ENCODE data around the gene CTBP2. TPM values are rescaled to one million over a fixed set of nuclear protein-coding genes. Genes with fewer than 3 reads are reported as not detected.

Gene CTBP2
- total RNA-seq, 1 experiment from 2014 or later: 125 TPM

- no peaks in the 10 kb centered on the region for H3K27me3 ChIP-seq (ENCODE audit: control insufficient read depth, insufficient read depth, low read length)
- POLR2A ChIA-PET: no interaction called here
- CTCF ChIA-PET: interaction anchor here (0.7 kb wide), 1 partner anchor 181 kb away, joined by 3 read pairs; no protein-coding TSS in a partner anchor
- DNase-seq (ENCODE audit: low read depth, low spot score): no peak
- H3K36me3 ChIP-seq (ENCODE audit: control insufficient read depth, insufficient read depth, low read length): no peaks in the 10 kb centered on the region
- no peak overlapping the region for H3K4me3 ChIP-seq (ENCODE audit: low read depth in 2 of 2, low read length in 2 of 2)
- BruUV-seq (replicated peaks): no TSS peak
- no peak overlapping the region for H3K27ac ChIP-seq (ENCODE audit: low read length)
- in situ Hi-C loops (cut with HindIII; ENCODE audit: low pct_unique_long_range_greater_than_20kb, low sequenced_read_pairs) (no loop called here), intact Hi-C loops (cut with micrococcal nuclease; ENCODE audit: unreplicated experiment) (no loop called here)
- ATAC-seq: no peak
- TF ChIP-seq REST (IDR thresholded peaks at IDR 0.05; ENCODE audit: insufficient read depth in 1 of 2, low read depth in 2 of 2, low read length in 1 of 2) (no peak), SIN3A (IDR thresholded peaks at IDR 0.05; ENCODE audit: borderline replicate concordance, insufficient read depth, low read depth, low read length) (no peak), TCF7L2 (IDR thresholded peaks at IDR 0.05; ENCODE audit: low read depth, low read length) (no peak), POLR2AphosphoS5 (IDR thresholded peaks at IDR 0.05; ENCODE audit: low read depth, low read length) (no peak)
- TF ChIP-seq, protein P1, sequence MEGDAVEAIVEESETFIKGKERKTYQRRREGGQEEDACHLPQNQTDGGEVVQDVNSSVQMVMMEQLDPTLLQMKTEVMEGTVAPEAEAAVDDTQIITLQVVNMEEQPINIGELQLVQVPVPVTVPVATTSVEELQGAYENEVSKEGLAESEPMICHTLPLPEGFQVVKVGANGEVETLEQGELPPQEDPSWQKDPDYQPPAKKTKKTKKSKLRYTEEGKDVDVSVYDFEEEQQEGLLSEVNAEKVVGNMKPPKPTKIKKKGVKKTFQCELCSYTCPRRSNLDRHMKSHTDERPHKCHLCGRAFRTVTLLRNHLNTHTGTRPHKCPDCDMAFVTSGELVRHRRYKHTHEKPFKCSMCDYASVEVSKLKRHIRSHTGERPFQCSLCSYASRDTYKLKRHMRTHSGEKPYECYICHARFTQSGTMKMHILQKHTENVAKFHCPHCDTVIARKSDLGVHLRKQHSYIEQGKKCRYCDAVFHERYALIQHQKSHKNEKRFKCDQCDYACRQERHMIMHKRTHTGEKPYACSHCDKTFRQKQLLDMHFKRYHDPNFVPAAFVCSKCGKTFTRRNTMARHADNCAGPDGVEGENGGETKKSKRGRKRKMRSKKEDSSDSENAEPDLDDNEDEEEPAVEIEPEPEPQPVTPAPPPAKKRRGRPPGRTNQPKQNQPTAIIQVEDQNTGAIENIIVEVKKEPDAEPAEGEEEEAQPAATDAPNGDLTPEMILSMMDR (IDR thresholded peaks at IDR 0.05): no peak
- H3K4me1 ChIP-seq (ENCODE audit: control insufficient read depth, insufficient read depth, low read length): peaks cover 28% of the 10 kb centered on the region
- no peaks in the 10 kb centered on the region for H3K9me3 ChIP-seq (ENCODE audit: control insufficient read depth, insufficient read depth, low read depth, low read length)
Measured at GRCh38 chr10:125062227-125062913, 98.0 kb downstream of the CTBP2 start.

DNA sequence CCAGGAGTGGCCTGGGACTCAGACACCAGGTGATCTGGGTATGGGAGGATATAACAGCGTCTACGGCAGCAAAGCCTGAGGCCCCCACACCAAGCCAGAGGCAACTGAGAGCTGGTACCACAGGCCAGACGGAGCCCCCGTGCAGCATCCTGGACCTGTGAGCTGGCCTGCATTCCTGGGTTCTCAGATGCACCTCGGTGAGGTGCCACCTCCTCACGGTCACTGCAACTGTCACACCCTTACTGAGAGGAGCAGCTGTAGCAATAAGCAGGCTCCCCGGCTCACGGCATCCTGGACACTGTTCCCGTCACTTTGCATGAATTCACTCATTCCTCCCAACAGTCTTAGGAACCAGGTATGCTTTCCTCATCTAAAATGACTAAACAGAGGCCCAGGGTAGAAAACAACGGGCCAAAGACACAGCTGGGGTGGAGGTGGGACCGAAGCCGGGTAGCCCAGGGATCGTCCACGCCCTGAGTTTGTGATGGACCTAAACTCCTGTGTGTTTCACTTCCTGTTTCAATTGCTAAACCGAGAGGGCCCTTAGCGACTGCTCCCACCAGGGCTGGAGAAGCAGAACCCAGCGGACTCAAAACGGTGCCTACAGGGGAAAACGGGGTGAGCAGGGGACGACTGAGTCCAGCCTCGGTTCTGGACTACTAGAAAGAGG, 98.7 kb downstream of the CTBP2 start:
- Histone ChIP-seq H3K4me1 (ENCODE audit: control insufficient read depth, insufficient read depth, low read length) (peaks cover 34% of the 10 kb centered on the region), H3K27me3 (ENCODE audit: control insufficient read depth, insufficient read depth, low read length) (no peaks in the 10 kb centered on the region), H3K27ac (ENCODE audit: low read length) (no peak overlapping the region), H3K4me3 (ENCODE audit: low read depth in 2 of 2, low read length in 2 of 2) (no peak overlapping the region), H3K36me3 (ENCODE audit: control insufficient read depth, insufficient read depth, low read length) (no peaks in the 10 kb centered on the region), H3K9me3 (ENCODE audit: control insufficient read depth, insufficient read depth, low read depth, low read length) (no peaks in the 10 kb centered on the region)
- ChIA-PET CTCF (interaction anchor here (1.0 to 1.5 kb wide), 2 partner anchors 14 to 70 kb away, joined by 5 to 11 read pairs; no protein-coding TSS in a partner anchor), POLR2A (no interaction called here)
- ATAC-seq (peak; percentile 21), DNase-seq (ENCODE audit: low read depth, low spot score) (no peak)
- in situ Hi-C loops (cut with HindIII; ENCODE audit: low pct_unique_long_range_greater_than_20kb, low sequenced_read_pairs) (no loop called here), intact Hi-C loops (cut with micrococcal nuclease; ENCODE audit: unreplicated experiment) (no loop called here)
- no TSS peak for BruUV-seq (replicated peaks)
- TF ChIP-seq, protein P1 (IDR thresholded peaks at IDR 0.05): no peak
- TF ChIP-seq REST (IDR thresholded peaks at IDR 0.05; ENCODE audit: insufficient read depth in 1 of 2, low read depth in 2 of 2, low read length in 1 of 2) (no peak), SIN3A (IDR thresholded peaks at IDR 0.05; ENCODE audit: borderline replicate concordance, insufficient read depth, low read depth, low read length) (no peak), TCF7L2 (IDR thresholded peaks at IDR 0.05; ENCODE audit: low read depth, low read length) (no peak), POLR2AphosphoS5 (IDR thresholded peaks at IDR 0.05; ENCODE audit: low read depth, low read length) (no peak)

Measured in Panc1 (cell line).